HG03565 (cell line): ENCODE data around the gene AFG3L2.

Experiments used
- ATAC-seq: cut with Tn5 transposase; IDR thresholded peaks from one replicate; pipeline ENCODE4 v1.9.1; 2021; ENCODE audit warnings: mild to moderate bottlenecking, moderate library complexity; ENCODE audit not compliant: unreplicated experiment

The AFG3L2 gene

GRCh38 chr18:12362473-12363174 lies 14.4 kb downstream of the AFG3L2 start:
- ATAC-seq: no peak

- ATAC-seq: no peak
These were observed 15.2 kb downstream of the AFG3L2 start for GRCh38 chr18:12361770-12362378.

- no peak for ATAC-seq
These were observed 17.5 kb downstream of the AFG3L2 start for GRCh38 chr18:12359515-12359927.

GRCh38 chr18:12352188-12352587 lies 24.8 kb downstream of the AFG3L2 start:
- ATAC-seq: no peak

- no peak for ATAC-seq
These were observed 29.1 kb downstream of the AFG3L2 start for GRCh38 chr18:12347895-12348294.

- ATAC-seq: no peak
These were observed 30.8 kb downstream of the AFG3L2 start for GRCh38 chr18:12346240-12346565.

- ATAC-seq: no peak
These were observed 31.4 kb downstream of the AFG3L2 start for GRCh38 chr18:12345491-12346239.

- no peak for ATAC-seq
These were observed 34.4 kb downstream of the AFG3L2 start for GRCh38 chr18:12342661-12343060.

GRCh38 chr18:12340945-12341660 lies 35.9 kb downstream of the AFG3L2 start:
- no peak for ATAC-seq

- ATAC-seq: no peak
These were observed 38.6 kb downstream of the AFG3L2 start for GRCh38 chr18:12338382-12338781.

GRCh38 chr18:12336887-12337286 lies 40.1 kb downstream of the AFG3L2 start:
- no peak for ATAC-seq

- no peak for ATAC-seq
These were observed 40.8 kb downstream of the AFG3L2 start for GRCh38 chr18:12336171-12336613.

- no peak for ATAC-seq
These were observed 41.5 kb downstream of the AFG3L2 start for GRCh38 chr18:12335503-12335902.

- ATAC-seq: no peak
These were observed 42.2 kb downstream of the AFG3L2 start for GRCh38 chr18:12334863-12335262.

- ATAC-seq: no peak
These were observed 42.6 kb downstream of the AFG3L2 start for GRCh38 chr18:12334366-12334808.

GRCh38 chr18:12333506-12334290 lies 43.3 kb downstream of the AFG3L2 start:
- ATAC-seq: no peak

- ATAC-seq: no peak
These were observed 46.3 kb downstream of the AFG3L2 start for GRCh38 chr18:12330766-12331165.

GRCh38 chr18:12329125-12329698 lies 47.8 kb downstream of the AFG3L2 start:
- no peak for ATAC-seq

- no peak for ATAC-seq
These were observed 48.7 kb downstream of the AFG3L2 start for GRCh38 chr18:12328179-12328823.
